Activated CD4-positive, CD25-positive, alpha-beta regulatory T cell treated with anti-CD3 and anti-CD28 coated beads, Interleukin-2, amount 50 U/mL, for 72 hours (primary cell): Measurements from ENCODE around the gene GDE1.

Source experiments
- DNase-seq: peaks from one replicate; pipeline ENCODE4 v3.0.0; 2021

The GDE1 gene

DNA sequence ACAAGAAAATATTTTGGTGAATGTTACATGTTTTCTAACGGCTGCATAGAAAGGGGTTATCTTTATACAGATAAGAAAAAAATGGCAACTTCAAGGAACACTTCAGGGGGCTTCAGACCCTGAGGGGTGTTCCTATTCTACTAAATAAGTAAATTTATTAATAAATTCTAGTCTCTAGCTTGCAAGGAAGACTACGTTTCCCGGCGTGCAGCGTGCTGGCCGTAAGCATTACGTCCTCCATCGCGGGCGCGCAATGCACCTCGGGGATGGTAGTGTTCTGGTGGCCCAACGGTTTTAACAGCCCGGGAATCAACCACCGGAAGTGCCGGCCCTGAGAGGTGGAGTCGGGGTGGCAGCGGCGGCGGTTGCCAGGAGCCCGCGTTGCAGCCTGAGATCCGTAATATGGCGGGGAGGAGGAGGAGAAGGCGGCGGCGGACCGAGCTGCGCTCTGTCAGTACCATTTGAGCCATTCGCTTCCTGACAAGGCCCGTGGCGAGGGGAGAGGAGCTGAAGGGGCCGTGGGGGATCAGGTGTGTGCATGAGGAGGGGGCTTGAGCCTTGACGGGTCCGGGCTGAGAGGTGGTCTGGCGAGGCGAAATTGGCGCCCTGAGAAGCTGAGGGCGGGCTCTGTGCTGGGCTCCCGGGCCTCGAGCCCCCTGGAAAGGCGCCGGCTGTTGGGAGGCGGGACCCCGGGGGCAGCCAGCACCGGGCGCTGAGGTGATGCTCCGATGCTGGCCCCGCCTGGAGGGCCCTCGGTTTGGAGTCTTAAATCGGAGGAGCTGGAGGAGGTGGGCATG lies 1.9 kb upstream of the GDE1 start, which contains the start of gene CCP110:
Gene CCP110 (plus strand): TSS at position 384 of the 797 bp plus-strand sequence. CDS start 3,940 bp downstream, outside the sequence.
- DNase-seq, result peak; percentile 92

DNA sequence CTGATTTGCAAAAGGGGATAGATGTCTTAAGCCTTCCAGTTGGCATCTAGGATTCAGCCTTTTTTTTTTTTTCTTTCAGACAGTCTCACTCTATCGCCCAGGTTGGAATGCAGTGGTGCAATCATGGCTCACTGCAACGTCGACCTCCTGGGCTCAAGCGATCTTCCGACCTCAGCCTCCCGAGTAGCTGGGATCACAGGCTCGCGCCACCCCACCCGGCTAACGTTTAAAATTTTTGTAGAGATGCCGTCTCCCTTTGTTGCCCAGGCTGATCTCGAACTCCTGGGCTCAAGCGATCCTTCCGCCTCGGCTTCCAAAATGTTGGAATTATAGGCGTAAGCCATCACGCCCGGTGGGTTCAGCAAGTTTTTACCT lies 1.3 kb upstream of the GDE1 start:
- no peak for DNase-seq

DNA sequence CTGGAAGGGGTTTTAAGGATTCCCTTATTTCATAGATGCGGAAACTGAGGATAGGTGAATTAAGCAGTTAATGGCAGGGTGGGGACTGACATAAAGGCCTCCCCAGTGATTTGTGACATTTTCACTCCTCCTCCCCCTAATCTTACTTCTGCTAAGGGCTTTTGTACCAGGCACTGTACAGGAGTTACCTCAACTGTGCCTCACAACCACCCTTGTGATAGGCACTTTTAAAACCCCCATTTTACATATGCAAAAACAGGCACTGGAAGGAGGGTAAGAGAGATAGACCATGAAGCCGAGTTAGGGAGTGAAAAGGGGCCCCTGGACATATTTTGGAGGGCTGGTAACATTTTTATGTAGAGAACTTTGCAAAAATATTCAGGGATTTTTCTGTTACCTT lies 862 bp upstream of the GDE1 start:
- no peak for DNase-seq

DNA sequence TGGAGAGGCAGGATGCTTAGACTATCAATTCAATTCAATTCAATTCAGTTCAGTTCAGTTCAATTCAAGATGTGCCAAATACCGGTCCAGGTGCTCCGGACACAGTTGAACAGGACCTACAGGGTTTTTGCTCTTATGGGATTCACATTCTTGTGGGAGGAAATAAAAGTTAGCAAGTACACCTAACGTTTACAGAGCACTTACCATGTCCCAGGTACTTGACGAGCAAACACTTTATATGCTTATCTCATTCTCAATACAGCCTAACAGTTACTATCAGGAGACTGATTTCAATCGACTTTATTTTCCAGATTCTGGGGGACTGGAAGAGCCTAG lies 467 bp upstream of the GDE1 start:
- no peak for DNase-seq

DNA sequence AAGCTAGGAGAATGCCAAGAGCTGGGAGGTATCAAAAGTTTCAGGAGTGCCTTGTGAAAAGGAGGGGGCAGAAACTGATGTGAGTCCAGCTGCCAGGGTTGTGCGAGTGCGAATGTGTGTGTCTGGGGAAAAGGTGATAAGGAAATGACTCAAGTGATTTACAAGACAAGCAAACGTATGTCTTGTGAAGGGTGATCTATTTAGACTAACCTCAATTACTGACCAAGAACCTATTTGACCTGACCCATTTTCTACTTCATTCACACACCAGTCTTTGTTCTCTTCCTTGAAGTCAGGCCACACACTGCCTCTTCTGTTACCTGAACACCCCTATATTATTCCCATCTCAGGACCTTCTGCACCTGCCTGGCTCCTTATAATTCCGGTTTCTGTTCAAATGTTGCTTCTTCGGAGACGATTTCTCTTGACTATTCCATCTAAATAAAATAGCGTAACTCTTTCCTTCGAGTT lies 1.0 kb downstream of the GDE1 start:
- DNase-seq, result no peak

DNA sequence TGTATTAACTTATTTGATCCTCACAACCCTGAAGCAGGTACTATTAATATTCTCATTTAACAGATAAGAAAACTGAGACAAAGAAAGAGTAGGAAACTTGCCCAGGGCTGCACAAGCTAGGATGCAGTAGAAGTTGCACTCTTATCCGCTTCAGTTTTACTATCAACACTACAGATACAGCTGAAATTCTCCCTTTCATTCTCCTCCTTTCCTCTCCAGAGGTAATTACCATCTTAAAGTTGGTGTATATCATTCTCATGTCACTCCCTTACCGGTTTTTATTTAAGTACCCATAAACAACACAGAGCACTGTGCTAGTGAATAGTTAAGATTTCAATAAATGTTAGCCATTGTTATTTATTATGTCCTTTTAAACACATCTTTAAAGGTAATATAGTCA lies 3.5 kb downstream of the GDE1 start:
- no peak for DNase-seq

DNA sequence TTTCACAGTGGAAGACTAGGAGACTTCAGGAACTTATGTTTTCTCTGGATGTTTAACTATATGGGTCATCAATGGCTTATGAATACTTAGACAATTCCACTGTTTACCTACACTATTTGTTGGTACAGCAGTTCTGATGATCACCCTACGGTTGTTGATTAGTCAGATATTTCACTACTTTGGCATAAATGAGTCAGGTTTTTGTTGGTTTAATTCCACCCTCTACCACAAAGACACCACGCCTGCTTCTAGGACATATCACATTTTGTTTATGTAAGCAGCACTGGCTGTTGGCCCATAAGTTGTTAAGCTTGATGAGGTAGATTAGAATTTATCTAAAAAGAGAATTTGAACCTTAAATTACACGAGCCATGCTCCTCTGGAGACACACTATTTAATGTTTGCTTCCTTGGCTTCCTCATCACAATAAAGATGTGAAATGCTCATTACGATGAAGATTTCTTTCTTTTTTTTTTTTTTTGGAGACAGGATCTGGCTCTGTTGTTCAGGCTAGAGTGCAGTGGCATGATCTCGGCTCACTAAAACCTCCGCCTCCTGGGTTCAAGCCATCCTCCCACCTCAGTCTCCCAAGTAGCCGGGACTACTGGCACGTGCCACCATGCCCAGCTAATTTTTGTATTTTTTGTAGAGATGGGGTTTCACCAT lies 4.3 kb downstream of the GDE1 start:
- no peak for DNase-seq

DNA sequence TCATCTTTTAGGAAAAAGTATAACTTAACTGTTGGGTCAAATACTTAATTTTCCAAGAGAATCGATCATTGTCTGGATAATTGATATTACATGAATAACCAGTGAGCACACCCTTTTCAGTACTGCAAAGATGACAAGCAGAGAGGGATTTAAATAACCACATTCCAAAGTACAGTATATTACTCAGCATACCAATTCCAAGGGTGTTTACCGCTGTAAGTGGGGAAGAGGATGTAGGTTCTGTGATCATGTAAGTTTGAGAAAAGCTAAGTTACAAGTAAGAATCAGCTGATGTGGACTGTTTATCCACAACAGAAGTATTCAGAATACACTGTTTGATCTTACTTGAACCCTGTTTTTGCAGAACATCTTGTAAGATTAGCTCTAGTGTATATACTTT lies 6.1 kb downstream of the GDE1 start:
- no peak for DNase-seq

DNA sequence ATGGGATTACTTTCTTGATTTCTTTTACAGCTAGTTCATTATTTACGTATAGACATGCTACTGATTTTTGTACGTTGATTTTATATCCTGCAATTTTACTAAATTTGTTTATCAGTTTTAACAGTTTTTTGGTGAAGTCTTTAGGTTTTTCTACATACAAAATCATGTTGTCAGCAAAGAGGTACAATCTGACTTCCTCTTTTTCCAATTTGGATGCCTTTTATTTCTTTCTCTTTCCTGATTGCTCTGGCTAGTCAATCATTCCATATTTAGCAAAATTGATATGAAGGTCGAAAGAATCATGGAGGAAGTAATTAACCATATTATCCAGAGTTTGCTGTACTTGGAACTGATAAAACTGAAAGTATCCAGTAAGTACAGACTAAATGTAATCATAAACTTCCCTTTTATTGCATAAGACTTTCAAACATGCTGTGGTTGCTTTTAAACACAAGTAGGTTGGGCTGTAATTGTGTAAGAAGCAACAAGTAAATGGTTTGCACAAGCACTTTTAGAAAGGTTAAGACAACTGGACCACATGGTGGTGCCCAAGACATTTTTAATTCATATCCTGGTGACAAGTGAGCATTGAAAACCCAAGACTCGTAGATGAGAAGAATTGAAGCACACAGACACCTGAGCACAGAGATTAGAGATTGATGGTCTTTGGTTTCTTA lies 8.4 kb downstream of the GDE1 start:
- DNase-seq, result no peak

DNA sequence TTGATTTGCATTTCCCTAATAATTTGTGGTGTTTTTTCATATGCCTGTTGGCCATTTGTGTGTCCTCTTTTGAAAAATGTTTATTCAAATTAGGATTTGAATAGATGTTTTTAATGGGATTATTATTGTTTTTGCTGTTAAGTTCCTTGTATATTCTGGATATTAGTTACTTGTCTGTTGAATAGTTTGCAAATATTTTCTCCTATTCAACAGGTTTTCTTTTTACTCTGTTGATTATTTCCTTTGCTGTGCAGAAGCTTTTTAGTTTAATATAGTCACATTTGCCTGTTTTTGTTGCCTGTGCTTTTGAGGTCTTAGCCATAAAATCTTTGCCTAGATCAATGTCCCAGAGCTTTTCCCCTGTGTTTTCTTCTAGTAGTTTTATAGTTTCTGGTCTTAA lies 9.6 kb downstream of the GDE1 start:
- DNase-seq, result no peak

DNA sequence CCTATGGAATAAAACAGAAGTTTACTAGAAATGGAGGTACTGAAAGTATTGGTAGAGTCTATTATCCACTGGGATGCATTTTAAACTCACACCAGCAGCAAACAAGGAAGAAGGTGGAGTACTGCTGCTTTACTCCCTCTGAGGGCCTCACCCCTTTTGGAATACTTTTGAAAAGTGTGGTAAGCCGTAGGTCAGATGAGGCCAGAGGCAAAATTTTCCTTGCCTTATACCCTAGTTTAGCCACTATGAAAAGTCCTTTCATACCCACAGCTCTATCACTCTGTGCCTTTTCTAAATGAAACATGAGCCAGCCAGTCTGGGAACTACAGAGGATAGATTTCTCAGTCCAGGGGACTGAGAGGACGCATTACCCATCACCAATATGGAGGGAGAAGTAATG lies 14.0 kb downstream of the GDE1 start:
- no peak for DNase-seq

DNA sequence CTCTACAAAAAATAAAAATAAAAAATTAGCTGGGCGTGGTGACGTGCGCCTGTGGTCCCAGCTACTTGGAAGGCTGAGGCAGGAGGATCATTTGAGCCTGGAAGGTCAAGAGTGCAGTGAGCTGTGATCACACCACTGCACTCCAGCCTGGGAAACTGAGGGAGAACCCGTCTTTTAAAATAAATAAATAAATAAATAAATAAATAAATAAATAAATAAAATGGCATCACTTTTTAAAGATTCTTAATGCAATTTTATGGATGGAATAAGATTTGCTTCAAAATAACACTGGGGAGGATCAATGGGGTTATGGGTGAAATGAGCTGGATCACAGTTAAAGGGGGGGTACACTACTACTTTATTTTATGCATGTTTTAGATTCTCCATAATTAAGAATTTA lies 14.9 kb downstream of the GDE1 start:
- DNase-seq, result no peak

DNA sequence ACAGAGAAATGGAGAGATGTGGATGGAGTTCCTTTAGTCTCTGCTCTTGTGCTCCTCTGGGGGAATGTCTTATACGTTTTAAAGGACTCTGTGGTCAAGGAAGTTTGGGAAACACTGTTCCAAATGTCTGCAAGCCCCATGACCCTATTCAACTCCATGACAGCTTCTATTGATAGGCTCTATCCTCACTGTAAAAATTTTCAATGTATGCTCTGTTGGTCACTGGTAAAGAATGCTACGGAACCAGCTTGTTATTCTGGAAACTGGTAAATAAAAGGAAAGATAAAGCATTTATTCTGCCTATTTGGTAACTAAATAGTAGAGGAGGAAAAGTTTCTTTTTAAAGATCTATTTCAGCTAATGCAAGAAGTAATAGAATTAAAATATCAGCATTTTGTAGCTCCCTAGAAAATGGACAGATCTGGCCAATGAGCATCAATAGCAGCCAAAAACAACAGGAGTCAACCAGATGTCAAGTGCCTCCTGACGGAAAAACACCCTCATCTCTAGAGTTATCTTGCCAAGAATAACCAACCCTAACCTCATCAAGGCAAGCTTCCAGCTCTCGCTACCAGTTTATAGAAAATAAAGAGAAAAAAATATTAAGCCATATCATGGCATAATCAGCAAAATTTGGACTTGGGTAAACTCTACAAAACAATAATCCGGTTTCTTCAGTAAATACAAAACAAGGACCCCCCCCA lies 16.1 kb downstream of the GDE1 start:
- DNase-seq, result no peak

DNA sequence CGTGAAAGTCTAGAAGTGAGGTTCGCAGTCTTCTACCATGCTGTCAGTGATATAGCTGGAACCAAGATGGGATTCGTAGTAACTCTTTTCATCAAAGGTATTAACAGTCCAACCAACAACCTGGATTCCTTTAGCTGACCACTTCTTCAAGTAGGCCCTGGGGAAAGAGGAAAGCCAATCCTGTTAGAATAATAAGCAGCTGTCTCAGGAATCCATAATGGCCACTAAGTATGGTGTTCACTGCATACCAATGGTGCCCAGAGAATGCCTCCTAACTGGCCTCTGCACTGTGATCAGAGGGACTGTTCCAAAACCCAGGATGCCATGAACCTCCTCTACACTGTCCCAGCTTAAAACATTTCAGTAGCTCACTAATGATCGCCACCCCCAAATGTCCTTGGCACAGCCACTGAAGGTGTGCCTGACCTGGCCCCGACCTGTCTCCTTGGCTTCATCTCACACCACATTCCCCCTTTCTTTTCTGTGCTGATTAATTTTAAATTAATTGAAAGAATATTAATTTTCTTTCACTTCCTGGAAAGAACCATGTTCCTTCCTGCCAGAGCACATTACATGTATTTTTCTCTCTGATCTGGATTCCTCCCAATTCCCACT lies 18.3 kb downstream of the GDE1 start:
- no peak for DNase-seq

DNA sequence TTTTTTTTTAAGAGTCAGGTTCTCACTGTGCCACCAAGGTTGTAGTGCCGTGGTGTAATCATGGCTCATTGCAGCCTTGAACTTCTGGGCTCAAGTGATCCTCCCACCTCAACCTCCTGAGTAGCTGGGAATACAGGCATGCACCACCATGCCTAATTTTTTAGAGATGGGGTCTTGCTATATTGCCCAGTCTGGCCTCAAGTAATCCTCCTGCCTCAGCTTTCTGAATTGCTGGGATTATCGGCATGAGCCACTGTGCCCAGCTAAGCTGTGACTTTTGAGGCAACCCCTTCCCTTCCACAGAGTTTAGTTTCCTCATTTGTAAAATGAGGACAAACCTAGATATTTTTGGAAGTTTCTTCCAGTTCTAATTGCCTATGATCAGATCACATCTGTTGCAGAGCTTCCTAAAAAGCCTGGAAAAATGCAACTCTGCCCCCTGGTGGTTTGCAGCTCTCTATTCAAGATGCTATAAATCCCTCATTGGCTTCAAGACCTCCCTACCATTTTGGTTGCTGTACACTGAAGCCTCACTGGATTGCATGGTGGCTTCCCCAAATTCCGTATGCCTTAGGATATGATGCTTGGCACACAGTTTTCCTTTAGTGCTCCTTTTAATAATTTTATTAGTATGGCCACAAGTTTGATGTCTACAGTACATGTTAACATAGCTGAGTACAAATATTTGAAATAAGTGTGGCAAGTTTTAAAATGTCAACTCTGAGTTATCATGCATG lies 19.3 kb downstream of the GDE1 start:
- peak; percentile 66 for DNase-seq

DNA sequence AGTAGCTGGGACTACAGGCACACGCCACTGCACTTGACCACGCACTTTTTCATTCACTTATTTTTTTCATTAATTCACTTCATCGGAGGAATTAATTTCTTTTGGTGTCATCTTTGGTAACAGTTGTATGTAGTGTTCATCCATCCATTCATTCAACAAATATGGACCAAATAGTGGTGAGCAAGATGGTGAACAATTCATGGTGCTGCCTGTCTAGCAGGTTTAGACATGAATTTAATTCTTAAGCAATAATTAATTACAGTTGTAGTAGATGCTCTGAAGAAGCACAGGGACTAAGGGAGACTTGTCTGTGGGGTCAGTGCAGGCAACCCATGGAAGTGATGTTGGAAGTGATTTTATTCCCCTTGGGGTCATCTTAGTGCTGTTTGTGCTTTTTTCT lies 22.4 kb downstream of the GDE1 start:
- no peak for DNase-seq

DNA sequence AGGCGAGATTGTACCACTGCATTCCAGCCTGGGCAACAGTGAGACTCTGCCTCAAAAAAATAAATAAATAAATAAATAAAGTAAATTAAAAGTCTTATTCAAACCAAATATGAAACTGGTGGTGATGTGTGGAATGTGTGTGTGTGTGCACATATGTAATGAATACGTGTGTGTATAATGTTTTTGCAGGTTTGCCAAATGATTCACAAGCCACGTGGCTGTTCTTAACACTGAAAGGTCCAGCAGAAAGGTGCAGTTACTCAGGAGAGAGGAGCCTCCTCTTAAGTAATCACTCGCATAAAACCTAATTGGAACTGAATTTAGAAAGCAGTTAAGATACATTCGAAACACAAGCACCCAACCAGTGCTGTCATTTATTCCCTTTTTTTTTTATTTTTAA lies 22.9 kb downstream of the GDE1 start:
- no peak for DNase-seq

DNA sequence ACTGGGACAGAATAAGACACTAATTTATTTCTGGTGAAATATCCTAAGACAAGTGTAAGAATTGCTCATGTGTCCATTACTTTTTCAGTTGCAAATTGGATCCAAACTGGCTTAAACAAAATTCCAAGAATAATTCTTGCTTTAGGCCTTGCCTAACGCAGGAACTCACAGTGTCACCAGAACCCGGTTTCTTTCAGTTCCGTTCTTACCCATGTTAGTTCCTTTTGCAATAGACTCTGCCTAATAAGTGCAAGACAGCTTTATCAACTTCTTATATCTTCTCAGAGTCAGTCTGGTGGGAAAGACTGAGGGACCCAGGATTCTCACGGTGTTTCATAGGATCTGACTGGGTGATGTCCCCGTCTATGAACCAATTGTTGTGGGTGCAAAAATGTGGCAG lies 24.7 kb downstream of the GDE1 start:
- no peak for DNase-seq

DNA sequence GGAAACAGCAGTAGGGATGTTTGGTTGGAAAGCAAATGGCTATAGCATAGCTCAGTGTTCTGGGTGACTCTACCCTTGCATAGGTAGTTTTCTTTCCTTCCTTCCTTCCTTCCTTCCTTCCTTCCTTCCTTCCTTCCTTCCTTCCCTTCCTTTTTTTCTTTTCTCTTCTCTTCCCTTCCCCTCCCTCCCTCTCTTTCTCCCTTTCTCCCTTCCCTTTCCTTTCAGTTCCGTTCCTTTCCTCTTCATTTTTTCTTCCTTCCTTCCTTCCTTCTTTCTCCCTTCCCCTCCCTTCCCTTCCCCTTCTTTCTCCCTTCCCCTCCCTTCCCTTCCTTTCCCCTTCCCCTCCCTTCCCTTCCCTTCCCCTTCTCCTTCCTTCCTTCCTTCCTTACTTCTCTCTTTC lies 31.3 kb downstream of the GDE1 start:
- DNase-seq, result no peak

DNA sequence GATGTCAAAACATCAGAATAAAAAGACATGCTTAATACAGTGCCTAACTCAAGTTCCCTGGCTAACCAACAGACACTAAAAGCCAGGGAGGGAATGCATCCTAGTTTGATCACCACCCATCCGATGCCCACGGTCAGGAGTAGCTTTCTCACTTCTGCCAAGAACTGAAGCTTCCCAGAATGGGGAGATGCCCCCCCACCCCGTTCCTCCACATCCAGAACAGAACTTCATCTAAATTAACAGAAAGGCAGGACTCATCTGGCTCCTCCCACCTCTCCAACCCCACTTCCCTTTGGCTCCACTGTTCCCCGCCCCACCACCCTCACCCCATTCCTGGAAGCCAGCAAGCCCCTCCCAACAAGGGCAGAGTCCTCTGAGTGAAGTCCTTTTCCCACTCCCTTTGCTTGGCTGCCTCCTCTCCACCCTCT lies 33.7 kb downstream of the GDE1 start:
- no peak for DNase-seq

DNA sequence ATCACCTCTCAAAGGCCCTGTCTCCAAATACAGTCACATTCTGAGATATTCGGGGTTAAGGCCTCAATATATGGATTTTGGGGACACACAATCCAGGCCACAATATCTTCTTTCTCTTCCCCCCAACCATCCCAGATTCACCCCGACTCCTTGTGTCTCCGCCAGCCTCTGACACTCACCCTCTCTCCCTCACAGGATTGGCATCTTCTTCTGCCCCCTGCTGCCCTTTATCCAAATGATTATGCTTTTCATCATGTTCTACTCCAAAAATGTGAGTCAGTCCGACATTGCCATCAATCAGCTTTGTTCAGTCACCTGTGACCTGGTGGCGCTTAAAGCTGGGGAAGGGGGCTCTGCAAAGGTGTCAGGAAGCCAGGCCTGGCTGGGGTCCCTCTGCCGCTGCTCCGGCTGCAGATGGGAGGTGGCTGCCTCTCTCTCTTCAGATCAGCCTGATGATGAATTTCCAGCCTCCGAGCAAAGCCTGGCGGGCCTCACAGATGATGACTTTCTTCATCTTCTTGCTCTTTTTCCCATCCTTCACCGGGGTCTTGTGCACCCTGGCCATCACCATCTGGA lies 35.1 kb downstream of the GDE1 start:
- no peak for DNase-seq

DNA sequence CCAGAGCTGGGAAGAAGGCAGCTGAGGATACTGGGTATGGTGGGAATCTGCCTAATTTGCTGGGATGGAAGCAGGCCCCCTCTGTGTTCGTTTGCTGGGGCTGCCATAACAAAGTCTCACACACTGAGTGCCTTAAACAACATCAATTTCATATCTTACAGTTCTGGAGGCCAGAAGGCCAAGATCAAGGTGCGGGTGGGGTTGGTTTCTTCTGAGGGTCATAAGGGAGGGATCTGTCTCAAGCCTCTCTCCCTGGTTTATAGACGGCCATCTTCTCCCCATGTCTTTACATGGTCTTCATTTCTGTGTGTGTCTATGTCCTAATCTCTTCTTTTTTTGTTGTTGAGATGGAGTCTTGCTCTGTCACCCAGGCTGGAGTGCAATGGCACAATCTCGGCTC lies 35.8 kb downstream of the GDE1 start:
- DNase-seq, result no peak
